ENCODE measurements around the gene MACROH2A1. TPM values are rescaled to one million over a fixed set of nuclear protein-coding genes. Genes with fewer than 3 reads are reported as not detected.

The MACROH2A1 gene
- total and polyA plus RNA-seq, 10 of the 15 experiments (the other 5 are each of a cell fraction or from before 2014, with no cell fraction given): 45.7 to 230 (median 196) TPM

- intact Hi-C loops (cut with micrococcal nuclease; ENCODE audit: unreplicated experiment): no loop called here
- Histone ChIP-seq H3K9me3 (replicated peaks; ENCODE audit: control insufficient read depth, insufficient read depth, low read length) (no peaks in the 10 kb centered on the region), H2AFZ (ENCODE audit: control insufficient read depth, low read depth, low read length) (no peak overlapping the region), H3K4me3 (no peak overlapping the region), H3K27me3 (replicated peaks in 1 of 2; ENCODE audit: control insufficient read depth in 2 of 2, insufficient read depth in 2 of 2, low read length in 1 of 2) (peaks cover 0 to 3% of the 10 kb centered on the region in 2 experiments; a peak in 1 of 4 replicates), H3K4me1 (ENCODE audit: control insufficient read depth, insufficient read depth, low read length) (no peaks in the 10 kb centered on the region), H3K27ac (ENCODE audit: control insufficient read depth, insufficient read depth) (no peak overlapping the region), H3K4me2 (ENCODE audit: control insufficient read depth, insufficient read depth) (no peak overlapping the region), H3K9ac (ENCODE audit: control insufficient read depth, insufficient read depth, low read length) (no peak overlapping the region), H3K79me2 (ENCODE audit: control insufficient read depth, insufficient read depth, low read length) (no peaks in the 10 kb centered on the region), H4K20me1 (ENCODE audit: control insufficient read depth, insufficient read depth) (no peaks in the 10 kb centered on the region), H3K36me3 (ENCODE audit: control insufficient read depth in 2 of 2, insufficient read depth in 2 of 2, low read length in 1 of 2) (no peaks in the 10 kb centered on the region)
- FAIRE-seq (no peak), DNase-seq (ENCODE audit: low read depth, low spot score) (no peak), ATAC-seq (no peak)
- 51% methylated on average over 7 of the region's 7 CpGs for WGBS (ENCODE audit: insufficient coverage, insufficient replicate concordance, low lambda C conversion rate, missing lambda C conversion rate)
- ChIA-PET RAD21 (ENCODE audit: unreplicated experiment) (no interaction called here), CTCF (interaction anchor here (0.6 to 1.2 kb wide), 3 partner anchors 34 to 750 kb away, joined by 3 to 4 read pairs (median 3); no protein-coding TSS in a partner anchor), POLR2A (no interaction called here), SMC1A (ENCODE audit: uncharacterized antibody, unreplicated experiment) (interaction anchor here (1.1 to 1.6 kb wide), 3 partner anchors 11 to 142 kb away, joined by 3 to 4 read pairs (median 3); no protein-coding TSS in a partner anchor)
- BruUV-seq (replicated peaks): no TSS peak
- TF ChIP-seq SPI1 (IDR thresholded peaks at IDR 0.05; ENCODE audit: borderline replicate concordance, insufficient read depth, low read depth, low read length) (peak; percentile 58; the same call in 1 of the 2 replicates), MTA3 (IDR thresholded peaks at IDR 0.05; ENCODE audit: borderline replicate concordance, low read length) (no peak)
- in situ Hi-C loops (cut with MboI): no loop called here
These were observed 24.3 kb upstream of the MACROH2A1 start for GRCh38 chr5:135423146-135423845.

GRCh38 chr5:135422419-135422818 lies 23.4 kb upstream of the MACROH2A1 start:
- in situ Hi-C loops (cut with MboI): no loop called here
- no peak for TF ChIP-seq SMAD1 (IDR thresholded peaks at IDR 0.05; ENCODE audit: low read depth, partially characterized antibody)
- no peak for TF ChIP-seq CBFB (IDR thresholded peaks at IDR 0.05; ENCODE audit: low read depth)
- no peak for TF ChIP-seq POLR2AphosphoS5 (IDR thresholded peaks at IDR 0.05; ENCODE audit: low read length)
- no peak for TF ChIP-seq POU2F2 (IDR thresholded peaks at IDR 0.05; ENCODE audit: borderline replicate concordance, low read depth, low read length)
- intact Hi-C loops (cut with micrococcal nuclease; ENCODE audit: unreplicated experiment): no loop called here
- CTCF ChIA-PET: interaction anchor here (0.7 kb wide), 1 partner anchor 44 kb away, joined by 3 read pairs; no protein-coding TSS in a partner anchor
- H3K79me2 ChIP-seq (ENCODE audit: control insufficient read depth, insufficient read depth, low read length): no peaks in the 10 kb centered on the region
- SMC1A ChIA-PET (ENCODE audit: uncharacterized antibody, unreplicated experiment): no interaction called here
- no peak overlapping the region for H3K4me2 ChIP-seq (ENCODE audit: control insufficient read depth, insufficient read depth)
- no peaks in the 10 kb centered on the region for H3K9me3 ChIP-seq (replicated peaks; ENCODE audit: control insufficient read depth, insufficient read depth, low read length)
- H3K4me3 ChIP-seq: no peak overlapping the region
- FAIRE-seq (no peak), ATAC-seq (no peak), DNase-seq (ENCODE audit: low read depth, low spot score) (no peak)
- peaks cover 0 to 5% of the 10 kb centered on the region in 2 experiments; a peak in 1 of 4 replicates for H3K27me3 ChIP-seq (replicated peaks in 1 of 2; ENCODE audit: control insufficient read depth in 2 of 2, insufficient read depth in 2 of 2, low read length in 1 of 2)
- H3K27ac ChIP-seq (ENCODE audit: control insufficient read depth, insufficient read depth): no peak overlapping the region
- RAD21 ChIA-PET (ENCODE audit: unreplicated experiment): no interaction called here
- no peaks in the 10 kb centered on the region for H3K4me1 ChIP-seq (ENCODE audit: control insufficient read depth, insufficient read depth, low read length)
- H3K36me3 ChIP-seq (ENCODE audit: control insufficient read depth in 2 of 2, insufficient read depth in 2 of 2, low read length in 1 of 2): no peaks in the 10 kb centered on the region
- H2AFZ ChIP-seq (ENCODE audit: control insufficient read depth, low read depth, low read length): no peak overlapping the region
- POLR2A ChIA-PET: no interaction called here
- no peaks in the 10 kb centered on the region for H4K20me1 ChIP-seq (ENCODE audit: control insufficient read depth, insufficient read depth)
- BruUV-seq (replicated peaks): no TSS peak
- H3K9ac ChIP-seq (ENCODE audit: control insufficient read depth, insufficient read depth, low read length): no peak overlapping the region
